ENCODE measurements around the gene FGR.
"Not testable (repeated sequence)": the region's sequence is repeated elsewhere in the genome, so short reads cannot be mapped to it uniquely, and the experiment has no call there.

FGR gene

DNA sequence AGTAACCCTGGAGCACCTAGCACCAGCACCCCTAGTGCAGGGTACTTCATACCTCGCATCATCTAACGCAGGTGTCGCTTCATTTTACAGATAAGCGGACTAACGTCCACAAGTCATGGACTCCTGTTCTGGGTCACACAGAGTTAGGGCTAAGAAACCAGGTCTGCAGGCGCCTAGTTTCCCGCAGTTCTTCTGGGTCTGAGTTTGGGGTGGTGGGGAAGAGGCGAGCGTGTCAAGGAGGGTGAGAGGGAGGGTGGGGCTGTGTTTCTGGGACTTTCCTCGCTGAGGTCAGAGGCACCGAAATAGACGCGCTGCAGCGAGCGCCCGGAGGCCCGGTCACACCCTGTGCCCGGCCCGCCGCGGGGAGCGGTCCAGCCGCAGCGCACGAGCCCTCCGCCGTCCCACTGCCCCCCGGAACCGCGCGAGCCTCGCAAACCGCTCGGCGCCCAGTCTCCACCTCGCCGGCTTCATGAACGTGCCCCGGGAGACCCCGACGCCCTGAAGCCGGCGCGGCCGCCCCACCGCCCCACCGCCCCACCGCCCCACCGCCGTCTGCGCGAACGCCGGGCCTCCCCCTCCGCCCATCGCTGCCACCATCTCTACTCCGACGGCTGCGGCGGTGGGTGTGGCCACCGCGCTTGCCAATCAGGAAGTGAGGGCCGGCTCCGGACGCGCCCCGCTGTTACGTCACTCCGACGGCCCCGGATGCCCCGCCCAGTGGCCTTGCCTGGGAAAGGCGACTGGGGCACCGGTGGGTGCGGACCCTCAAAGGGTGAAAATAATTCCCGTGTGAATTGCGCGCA lies 24.7 kb upstream of the FGR start:
- DNase-seq: no peak

DNA sequence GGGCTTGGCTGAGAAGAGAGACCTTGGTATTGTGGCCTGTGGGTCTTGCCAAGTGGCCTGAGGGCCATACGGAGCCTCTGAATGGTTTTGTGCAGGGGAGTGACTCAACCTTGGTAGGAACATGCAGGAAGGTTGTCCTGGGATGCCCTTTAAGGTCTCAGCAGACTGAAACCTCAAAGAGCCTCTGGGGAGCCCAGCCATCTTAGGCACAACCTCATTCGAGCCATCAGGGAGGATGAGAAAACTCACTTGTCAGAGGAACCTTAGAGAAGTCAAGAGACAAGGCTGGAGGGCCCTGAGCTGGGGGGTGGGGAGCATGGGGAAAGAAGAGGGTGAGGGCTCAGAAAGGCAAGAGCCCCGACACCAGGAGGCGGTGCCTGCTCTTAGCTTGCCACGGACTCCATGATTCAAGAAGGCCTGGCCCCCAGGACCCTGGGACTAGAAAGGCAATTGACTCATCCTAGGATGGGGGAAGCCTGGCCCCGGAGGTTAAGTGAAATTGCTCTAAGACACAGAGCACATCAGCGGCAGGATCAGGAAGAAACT lies 24.0 kb upstream of the FGR start:
- no peak for DNase-seq

DNA sequence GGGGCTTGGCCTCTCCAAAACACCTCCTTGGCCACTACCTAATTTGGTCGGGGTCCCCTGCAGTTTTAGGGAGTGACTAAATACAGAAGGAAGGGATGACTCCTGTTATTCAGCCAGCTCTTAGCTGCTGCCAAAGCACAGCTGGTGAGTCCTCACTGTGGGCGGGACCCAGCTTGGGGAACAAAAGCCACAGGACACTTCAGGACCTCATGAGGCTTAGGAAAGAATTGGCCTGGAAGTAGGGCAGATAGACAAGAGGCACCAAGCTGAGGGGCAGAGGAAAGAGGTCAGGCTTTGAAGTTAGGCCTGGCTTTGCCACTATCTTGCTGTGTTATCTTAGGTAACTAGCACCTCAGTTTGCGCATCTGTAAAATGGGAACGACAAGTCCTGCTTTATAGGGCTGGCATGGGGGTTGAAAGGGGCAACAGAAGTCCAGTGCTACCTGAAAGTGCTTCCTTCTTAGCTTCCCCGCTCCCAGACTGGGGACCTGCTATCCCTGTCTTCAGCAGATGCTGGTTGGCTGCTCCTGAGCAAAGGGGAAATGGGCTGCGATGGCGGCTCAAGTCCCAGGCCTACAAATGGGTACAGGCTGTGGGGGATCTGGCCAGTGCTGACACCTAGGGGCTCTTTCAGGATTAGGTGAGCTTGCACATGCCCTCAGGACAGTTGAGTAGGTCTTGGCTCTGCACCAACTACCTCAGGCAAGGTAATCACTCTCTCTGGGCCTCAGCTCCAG lies 21.3 kb upstream of the FGR start:
- DNase-seq: no peak

DNA sequence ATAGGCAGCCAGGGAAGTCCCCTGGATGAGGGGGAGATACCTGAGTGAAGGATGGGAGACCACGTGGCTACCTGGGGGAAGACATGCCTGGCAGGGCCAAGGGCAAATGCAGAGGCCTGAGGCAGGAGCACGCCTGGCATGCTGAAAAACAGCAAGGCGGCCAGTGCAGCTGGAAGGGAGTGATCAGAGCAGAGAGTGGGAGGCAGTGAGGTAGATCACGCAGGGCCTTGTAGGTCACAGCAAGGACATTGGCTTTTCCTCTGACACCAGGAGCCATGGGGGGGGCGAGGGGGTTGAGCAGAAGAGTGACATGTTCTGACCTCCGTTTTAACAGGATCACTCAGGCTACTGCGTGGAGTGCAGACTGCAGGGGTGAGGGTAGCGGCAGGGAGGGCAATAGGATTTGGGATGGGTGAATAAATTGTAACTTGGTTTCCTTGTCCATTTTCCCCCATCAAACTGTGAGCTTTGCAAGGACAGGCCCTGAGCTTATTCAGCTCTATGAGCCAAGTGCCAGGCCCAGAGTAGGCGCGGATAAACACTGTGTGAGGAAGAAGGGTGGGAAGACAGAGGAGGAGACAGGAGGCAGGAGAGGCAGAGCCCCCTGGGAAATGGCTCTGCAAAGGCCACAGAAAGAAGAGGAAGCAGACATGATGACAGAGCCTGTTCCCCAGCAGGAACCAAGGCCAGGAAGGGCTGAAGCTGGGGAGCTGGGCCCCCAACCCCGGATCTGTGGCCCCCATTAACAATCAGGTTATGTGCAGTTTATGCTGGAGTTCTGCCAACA lies 20.4 kb upstream of the FGR start:
- no peak for DNase-seq

DNA sequence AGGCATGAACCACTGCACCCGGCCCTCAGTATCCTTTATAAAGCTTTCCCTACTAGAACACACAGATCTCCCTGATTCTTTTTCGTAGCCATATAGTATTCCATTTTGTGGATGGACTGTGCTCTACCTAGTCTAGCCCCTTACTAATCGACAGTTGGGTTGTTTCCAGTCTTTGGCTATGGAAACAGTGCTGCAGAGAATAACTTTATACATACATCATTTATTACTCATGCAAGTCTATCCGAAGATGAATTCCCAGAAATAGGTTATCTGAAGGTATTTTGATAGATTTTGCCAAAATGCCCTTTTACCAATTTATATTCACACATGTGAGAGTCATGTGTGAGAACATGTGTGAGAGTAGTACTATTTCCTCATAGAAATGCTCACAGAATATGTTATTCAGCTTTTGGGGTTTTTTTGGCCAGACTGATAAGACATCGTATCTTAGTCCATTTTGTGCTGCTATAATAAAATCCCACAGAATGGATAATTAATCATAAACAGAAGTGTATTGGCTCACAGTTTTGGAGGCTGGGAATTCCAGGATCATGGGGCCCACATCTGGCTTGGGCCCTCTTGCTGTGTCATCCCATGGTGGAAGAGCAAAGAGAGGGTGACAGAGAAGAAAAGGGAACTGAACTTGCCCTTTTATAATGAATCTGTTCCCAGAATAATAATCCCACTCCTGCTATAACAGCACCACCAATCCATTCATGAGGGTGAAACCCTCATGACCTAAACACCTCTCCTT lies 17.3 kb upstream of the FGR start:
- no peak for DNase-seq

DNA sequence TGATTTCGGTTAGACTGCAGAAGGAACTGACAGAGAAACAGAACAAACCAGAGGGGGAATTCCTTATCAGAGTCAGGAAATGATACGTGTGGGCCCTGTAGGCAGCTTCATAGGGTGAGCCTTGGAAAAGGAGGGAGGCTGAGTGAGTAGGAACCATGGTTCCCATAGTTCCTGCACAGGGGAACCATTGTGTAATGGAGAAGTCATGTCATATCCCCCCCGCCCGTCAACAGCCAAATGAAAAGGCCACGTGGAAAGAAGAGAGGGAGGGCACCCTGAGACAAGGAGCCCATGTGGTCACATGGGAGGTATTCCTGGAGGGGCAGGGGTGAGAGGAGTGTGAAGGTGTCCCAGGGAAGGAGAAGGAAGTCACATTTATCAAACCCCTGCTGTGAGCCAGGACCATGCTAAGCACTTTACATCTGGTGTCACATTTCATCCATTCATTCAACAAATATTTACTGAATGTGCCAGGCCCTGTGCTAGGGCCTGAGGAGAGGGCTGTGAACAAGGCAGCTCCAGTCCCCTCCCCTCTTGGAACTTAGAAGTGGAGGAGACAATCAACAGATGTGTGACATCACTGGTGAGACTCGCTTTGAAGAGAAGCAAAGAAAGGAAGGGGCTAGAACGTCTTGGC lies 15.7 kb upstream of the FGR start:
- no peak for DNase-seq

DNA sequence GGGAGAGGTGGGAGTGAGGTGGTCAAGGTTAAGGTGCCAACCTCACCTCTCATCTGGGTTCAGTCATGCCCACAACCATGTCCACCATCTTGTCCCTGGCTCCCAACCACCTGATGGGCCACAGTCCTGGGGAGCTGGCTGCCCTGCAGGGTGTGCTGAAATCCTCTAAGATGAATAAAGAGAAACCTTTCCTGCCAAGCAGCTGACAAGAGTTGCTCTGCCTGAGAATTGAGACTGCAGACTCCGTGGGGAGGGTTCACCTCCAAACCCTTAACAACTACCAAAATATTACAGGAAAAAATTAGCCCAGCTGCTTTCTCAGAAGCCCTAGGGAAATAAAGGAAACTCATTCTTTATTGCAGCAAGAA lies 15.2 kb upstream of the FGR start:
- DNase-seq: no peak

DNA sequence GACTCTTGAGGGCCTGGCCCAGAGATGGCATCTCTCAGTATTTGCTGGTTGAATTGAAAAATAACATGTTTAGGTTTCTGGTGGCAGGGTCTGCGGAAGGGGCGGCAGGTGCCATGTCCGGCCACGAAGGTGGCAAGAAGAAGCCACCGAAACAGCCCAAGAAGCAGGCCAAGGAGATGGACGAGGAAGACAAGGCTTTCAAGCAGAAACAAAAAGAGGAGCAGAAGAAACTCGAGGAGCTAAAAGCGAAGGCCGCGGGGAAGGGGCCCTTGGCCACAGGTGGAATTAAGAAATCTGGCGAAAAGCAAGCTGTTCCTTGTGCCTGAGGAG lies 14.3 kb upstream of the FGR start:
- DNase-seq: no peak

DNA sequence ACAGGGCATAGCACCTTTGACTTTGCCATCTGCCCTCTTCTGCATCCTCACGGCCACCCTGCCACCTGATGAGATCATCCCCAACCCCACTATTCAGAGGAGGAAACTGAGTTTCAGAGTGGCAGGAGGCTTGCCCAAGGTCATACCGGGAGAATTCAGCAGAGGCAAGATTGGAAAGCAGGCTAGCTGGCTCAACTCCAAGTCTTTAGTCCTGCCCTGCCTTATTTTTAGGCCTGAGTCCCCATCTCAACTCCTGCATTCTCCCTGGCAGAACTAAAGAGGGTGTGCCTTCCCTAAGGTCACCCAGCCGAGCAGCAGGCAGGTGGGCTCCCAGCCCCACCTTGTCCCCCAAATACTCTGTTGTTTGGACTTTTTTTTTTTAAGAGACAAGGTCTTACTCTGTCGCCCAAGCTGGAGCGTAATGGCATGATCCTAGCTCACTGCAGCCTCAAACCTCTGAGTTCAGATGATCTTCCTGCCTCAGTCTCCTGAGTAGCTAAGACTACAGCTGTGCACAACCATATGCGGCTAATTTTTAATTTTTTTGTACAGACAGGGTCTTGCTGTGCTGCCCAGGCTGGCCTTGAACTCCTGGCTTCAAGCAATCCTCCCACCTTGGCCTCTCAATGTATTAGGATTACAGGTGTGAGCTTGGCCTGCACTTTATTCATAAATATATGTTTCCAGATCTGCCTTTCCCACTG lies 13.8 kb upstream of the FGR start:
- no peak for DNase-seq

DNA sequence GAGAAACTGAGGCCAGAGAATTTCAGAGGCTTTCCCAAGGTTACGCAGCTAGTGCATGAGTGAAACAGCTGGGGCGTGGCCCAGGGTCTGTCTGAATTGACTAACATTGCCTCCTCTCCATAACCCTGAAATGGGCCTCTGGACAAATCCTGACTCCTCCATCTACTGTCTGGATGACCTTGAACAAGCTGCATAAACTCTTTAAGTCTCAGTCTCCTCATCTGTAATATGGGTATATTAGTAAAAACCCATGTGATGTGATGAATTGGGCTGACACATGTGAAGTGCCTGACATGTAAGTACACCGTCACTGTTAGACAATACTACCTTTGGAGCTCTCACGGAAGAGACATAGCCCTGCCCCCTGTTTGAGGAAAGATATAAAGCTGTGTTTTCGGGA lies 12.3 kb upstream of the FGR start:
- no peak for DNase-seq

DNA sequence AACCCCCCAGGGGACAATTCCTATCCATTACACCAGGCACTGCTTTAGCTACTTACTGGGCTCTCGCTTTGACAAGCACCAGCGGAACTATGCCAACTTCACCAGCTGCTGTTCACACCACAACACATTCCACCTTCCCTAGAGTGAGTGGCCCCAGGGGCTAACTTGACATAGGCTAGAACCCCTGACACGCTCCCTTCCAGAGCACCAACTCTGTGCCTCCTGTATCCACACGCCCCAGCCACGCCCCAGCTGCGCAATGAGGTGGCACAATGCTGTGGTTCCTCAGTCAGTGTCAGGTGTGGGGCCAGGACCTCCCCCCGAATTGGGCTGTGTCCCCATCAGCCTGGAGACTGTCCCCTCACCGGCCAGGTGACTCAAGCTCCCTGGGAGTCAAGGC lies 11.7 kb upstream of the FGR start:
- DNase-seq: no peak

DNA sequence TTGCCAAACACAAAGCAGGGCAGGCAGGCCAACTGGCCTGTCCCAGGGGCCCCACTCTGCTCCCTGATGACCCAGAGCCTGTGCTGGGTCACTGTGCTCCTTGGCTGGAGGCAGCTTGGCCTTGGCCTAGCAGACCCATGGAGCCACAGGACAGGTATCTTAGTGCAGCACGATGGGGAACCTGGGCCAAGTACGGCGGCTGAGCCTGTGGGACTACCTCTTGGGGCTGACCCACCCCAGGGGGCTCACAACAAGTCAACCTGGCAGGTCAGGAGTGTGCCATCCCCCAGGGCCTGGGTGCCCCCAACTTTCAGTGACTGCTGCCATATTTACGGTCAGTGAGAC lies 10.1 kb upstream of the FGR start:
- DNase-seq: no peak

DNA sequence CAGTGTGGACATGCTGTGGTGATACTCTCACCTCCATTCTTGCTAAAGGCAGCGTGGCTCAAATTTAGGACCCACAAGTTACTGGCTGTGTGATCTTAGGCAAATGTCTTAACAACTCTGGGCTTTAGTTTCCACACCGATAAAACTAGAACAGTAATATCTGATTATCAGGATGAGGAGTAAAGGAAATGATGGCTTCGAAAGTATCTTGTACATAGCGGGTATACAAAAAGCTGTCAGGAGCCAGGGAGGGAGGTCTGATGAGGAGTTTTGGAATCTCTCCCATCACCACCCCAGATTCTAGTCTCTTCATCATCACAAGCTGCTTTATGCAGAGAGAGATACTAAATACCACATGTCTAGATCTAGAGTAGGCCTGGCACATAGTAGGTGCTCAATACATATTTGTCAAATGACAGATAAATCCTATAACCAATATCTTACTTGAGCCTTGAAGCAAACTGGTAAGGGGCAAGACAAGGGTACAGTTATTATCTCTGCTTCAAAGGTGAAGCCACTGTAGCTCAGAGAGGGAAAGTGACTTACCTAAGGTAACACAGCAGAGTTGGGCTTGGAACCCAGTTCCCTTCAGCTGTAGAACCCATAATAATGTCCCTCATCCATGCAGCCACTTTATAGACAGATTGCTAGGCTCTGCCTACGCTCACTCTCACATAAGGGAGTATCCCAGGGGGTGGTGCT lies 9.5 kb upstream of the FGR start:
- no peak for DNase-seq

DNA sequence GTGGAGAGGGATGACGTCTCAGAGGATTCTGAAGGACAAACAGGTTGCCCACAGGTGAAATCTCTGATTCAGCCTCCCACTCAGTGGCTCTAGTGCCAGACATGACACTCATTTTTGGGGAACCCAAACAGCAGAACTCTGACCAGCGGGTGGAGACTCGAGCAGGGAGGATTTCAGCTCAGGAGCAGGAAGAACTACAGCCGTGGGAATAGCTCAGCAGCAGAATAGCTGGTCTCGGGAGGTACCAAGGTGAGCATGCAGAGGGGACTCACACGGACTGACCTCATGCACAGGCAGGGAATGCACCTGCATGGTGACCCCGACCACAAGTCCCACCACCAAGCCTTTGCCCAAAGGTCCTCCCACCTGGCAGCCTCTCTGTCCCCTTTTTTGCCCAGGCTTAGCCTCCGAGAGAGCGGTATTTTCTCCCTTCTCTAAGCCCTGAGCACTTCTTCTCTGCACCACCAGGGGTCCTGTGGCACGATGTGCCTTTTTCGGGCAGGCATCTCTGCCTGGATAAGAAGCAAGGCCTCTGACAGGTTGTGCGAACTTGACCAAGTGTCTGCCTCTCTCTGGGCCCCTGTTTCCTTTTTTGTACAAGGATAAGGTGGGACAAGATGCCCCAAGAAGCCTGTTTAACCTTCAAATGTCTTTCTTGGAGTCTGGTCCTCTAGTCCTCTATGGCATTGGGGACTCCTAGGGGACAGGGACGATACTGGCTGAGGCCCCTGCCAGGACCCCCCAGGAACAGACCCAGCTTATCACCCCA lies 8.8 kb upstream of the FGR start:
- no peak for DNase-seq

DNA sequence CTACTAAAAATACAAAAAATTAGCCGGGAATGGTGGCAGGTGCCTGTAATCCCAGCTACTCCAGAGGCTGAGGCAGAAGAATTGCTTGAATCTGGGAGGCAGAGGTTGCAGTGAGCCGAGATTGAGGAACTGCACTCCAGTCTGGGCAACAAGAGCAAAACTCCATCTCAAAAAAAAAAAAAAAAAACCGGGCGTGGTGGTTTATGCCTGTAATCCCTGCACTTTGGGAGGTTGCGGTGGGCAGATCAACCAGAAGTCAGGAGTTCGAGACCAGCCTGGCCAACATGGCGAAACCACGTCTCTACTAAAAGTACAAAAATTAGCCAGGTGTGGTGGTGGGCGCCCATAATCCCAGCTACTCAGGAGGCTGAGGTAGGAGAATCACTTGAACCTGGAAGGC lies 5.5 kb upstream of the FGR start:
- not testable (repeated sequence) for DNase-seq

DNA sequence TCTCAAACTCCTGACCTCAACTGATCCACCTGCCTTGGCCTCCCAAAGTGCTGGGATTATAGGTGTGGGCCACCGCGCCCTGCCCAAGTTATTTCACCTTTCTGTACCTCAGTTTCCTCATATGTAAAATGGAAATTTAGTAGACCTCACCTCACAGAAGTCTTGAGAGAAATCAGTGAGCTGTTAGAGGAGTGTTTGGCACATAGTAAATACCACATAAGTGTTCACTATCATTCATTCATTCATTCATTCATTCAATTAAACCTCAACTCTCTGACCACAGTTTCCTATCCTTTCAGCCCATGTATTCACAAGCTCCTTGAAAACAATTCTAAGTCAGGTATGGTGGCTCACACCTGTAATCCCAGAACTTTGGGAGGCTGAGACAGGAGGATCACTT lies 3.8 kb upstream of the FGR start:
- no peak for DNase-seq

DNA sequence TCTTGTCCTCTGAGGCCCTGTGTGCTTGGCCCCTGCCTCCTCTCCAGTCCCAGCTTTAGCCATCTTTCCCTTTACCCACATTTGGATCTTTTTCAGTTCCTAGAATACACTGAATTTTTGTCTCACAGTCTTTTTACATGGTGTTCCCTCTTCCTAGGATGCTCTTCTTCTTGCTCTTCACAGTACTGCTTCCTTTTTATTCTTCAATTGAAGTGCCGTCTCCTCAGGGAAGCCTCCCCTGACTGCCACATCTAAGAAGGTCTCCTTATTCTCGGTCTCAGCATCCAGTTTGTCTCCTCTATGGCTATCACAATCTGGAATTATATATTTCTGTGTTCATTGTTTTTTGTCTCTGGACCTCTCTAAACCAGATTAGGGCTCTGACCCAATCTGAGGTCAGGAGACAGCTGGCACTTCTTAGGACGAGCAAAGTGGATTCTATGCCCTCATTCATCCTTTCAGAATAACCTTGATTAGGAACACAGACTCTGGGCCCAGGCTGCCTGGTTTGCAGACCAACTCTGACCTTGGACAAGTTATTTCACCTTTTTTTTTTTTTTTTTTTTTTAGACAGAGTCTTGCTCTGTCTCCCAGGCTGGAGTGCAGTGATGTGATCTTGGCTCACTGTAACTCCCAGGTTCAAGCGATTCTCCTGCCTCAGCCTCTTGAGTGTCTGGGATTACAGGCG lies 3.2 kb upstream of the FGR start:
- no peak for DNase-seq

DNA sequence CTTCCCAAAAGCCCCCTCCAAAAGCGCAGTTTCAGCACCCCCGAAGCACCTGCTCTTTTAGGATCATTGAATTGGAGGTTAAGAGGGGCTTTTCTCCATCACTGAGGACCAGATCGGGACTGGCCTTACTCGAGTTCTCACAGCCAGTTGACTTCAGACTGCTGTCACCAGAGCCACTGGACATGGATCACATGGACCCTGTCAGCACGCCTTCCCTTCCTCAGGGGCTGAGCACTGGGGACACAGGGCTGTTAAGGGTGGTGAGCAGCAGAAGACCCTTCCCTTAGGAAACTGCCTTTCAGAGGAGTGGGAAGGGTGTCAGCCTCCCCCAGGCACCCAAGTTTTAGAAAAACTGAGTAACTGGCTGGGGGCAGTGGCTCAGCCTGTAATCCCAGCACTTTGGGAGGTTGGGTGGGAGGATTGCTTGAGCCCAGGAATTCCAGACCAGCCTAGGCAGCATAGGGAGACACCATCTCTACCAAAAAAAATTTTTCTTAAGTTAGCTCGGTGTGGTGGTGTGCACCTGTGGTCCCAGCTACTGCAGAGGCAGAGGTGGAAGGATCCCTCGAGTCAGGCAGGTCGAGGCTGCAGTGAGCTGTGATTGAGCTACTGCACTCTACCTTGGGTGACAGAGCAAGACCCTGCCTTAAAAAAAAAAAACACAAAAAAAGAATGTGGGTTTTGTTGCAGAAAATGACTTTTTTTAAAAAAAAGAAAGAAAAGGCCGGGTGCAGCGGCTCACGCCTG lies 584 bp upstream of the FGR start:
- DNase-seq: no peak
